Karpas-422 (cell line): ENCODE data around the gene THSD4. TPM values are rescaled to one million over a fixed set of nuclear protein-coding genes. Genes with fewer than 3 reads are reported as not detected.

Source experiments
- DNase-seq: peaks from one replicate; pipeline ENCODE4 v3.0.0-alpha.2; 2015
- H2AFZ ChIP-seq: fragments of 200-600 bp; sonication (generic); 2 replicates; pipeline ENCODE4 v1.6.1; 2014; ENCODE audit warnings: antibody characterized with exemption, low read length, mixed read lengths
- H3K27ac ChIP-seq: fragments of 200-600 bp; sonication (generic); 2 replicates; pipeline ENCODE4 v1.5.1; 2014; ENCODE audit warnings: mild to moderate bottlenecking, low read length, moderate library complexity
- H3K27me3 ChIP-seq: fragments of 200-600 bp; sonication (generic); 2 replicates; pipeline ENCODE4 v1.6.1; 2014; ENCODE audit warnings: low read length, mixed read lengths
- H3K36me3 ChIP-seq: fragments of 200-600 bp; sonication (generic); 2 replicates; pipeline ENCODE4 v1.6.1; 2014; ENCODE audit warnings: low read length, mixed read lengths; ENCODE audit not compliant: insufficient read depth
- H3K4me1 ChIP-seq: fragments of 200-600 bp; sonication (generic); 2 replicates; pipeline ENCODE4 v1.6.1; 2014; ENCODE audit warnings: mild to moderate bottlenecking, low read length, mixed read lengths
- H3K4me2 ChIP-seq: fragments of 200-600 bp; sonication (generic); 2 replicates; pipeline ENCODE4 v1.6.1; 2014; ENCODE audit warnings: low read length, low read depth, mild to moderate bottlenecking; ENCODE audit not compliant: poor library complexity, severe bottlenecking
- H3K4me3 ChIP-seq: fragments of 200-600 bp; sonication (generic); 2 replicates; pipeline ENCODE4 v1.5.1; 2014; ENCODE audit warnings: mild to moderate bottlenecking, antibody characterized with exemption, low read length, mixed read lengths
- H3K79me2 ChIP-seq: fragments of 200-600 bp; sonication (generic); 2 replicates; pipeline ENCODE4 v1.6.1; 2014; ENCODE audit warnings: mild to moderate bottlenecking, low read length, mixed read lengths
- H3K9ac ChIP-seq: fragments of 200-600 bp; sonication (generic); 2 replicates; pipeline ENCODE4 v1.6.0; 2014; ENCODE audit warnings: low read length
- H3K9me2 ChIP-seq: fragments of 200-600 bp; sonication (generic), shearing (Covaris generic); replicated peaks from 2 replicates; pipeline ENCODE4 v1.6.0; 2014; ENCODE audit warnings: mild to moderate bottlenecking, low read length, moderate library complexity; ENCODE audit not compliant: insufficient read depth
- H3K9me3 ChIP-seq: fragments of 300-700, 200-600 bp; sonication (generic); 2 replicates; pipeline ENCODE4 v1.6.1; 2014; ENCODE audit warnings: low read length, mixed read lengths
- H4K20me1 ChIP-seq: fragments of 200-600 bp; sonication (generic); 2 replicates; pipeline ENCODE4 v1.6.1; 2014; ENCODE audit warnings: mild to moderate bottlenecking, antibody characterized with exemption, low read length, low read depth; ENCODE audit not compliant: insufficient read depth
- total RNA-seq: library from RNA; depleted of rRNA; stranded (reverse); fragments of >200 nt; shearing (Covaris generic); gene quantifications from 2 replicates; pipeline ENCODE4 v1.2.3, GENCODE V29; 2014; ENCODE audit warnings: low replicate concordance

The THSD4 gene
- total RNA-seq, 1 experiment from 2014 or later = 0.11 TPM

- Histone ChIP-seq H3K4me3 (no peak overlapping the region), H3K27me3 (no peaks in the 10 kb centered on the region), H3K79me2 (no peaks in the 10 kb centered on the region), H3K9ac (no peak overlapping the region), H3K27ac (no peak overlapping the region), H3K4me1 (no peaks in the 10 kb centered on the region), H3K4me2 (no peak overlapping the region), H3K9me3 (no peaks in the 10 kb centered on the region), H4K20me1 (no peaks in the 10 kb centered on the region), H3K9me2 (no peaks in the 10 kb centered on the region), H2AFZ (no peak overlapping the region), H3K36me3 (no peaks in the 10 kb centered on the region)
- peak; percentile 21 for DNase-seq
Measured at GRCh38 chr15:71601038-71601834, 486.0 kb downstream of the THSD4 start.

- no peaks in the 10 kb centered on the region for H3K4me1 ChIP-seq
- H3K79me2 ChIP-seq = no peaks in the 10 kb centered on the region
- no peaks in the 10 kb centered on the region for H3K27me3 ChIP-seq
- H3K27ac ChIP-seq = no peak overlapping the region
- no peaks in the 10 kb centered on the region for H4K20me1 ChIP-seq
- H3K36me3 ChIP-seq = no peaks in the 10 kb centered on the region
- H3K4me2 ChIP-seq = no peak overlapping the region
- no peak for DNase-seq
- H3K4me3 ChIP-seq = no peak overlapping the region
- H2AFZ ChIP-seq = no peak overlapping the region
- no peak overlapping the region for H3K9ac ChIP-seq
- H3K9me2 ChIP-seq = no peaks in the 10 kb centered on the region
- no peaks in the 10 kb centered on the region for H3K9me3 ChIP-seq
Measured at GRCh38 chr15:71603379-71603778, 488.1 kb downstream of the THSD4 start.

DNA sequence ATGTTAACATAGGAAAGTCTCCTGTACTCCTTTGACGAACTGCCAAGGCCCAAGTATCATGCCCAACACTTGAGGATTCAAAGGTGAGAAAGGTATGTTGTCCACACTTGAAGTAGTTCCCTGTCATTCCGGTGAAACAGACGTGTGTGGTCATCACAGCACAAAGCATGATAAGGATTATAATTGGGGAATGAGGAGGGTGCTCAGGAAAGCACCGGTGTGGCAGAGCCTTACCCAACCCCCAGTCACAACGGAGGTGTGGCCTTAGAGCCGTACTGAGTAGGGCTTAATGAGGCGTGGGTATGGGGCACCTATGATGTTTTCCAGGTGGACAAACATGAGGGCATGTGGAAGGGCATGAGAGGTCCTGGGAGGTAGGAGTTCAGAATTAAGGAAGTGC is 492.1 kb downstream of the THSD4 start:
- H3K36me3 ChIP-seq = no peaks in the 10 kb centered on the region
- H3K4me1 ChIP-seq = no peaks in the 10 kb centered on the region
- no peak overlapping the region for H3K9ac ChIP-seq
- H3K9me3 ChIP-seq = no peaks in the 10 kb centered on the region
- no peaks in the 10 kb centered on the region for H4K20me1 ChIP-seq
- H3K4me2 ChIP-seq = no peak overlapping the region
- no peaks in the 10 kb centered on the region for H3K79me2 ChIP-seq
- peak; percentile 27 for DNase-seq
- no peak overlapping the region for H3K4me3 ChIP-seq
- no peak overlapping the region for H3K27ac ChIP-seq
- no peaks in the 10 kb centered on the region for H3K9me2 ChIP-seq
- peaks cover 2% of the 10 kb centered on the region; the same call in 1 of the 2 replicates for H3K27me3 ChIP-seq
- no peak overlapping the region for H2AFZ ChIP-seq

GRCh38 chr15:71610728-71611552 is 495.7 kb downstream of the THSD4 start:
- H3K9me3 ChIP-seq = no peaks in the 10 kb centered on the region
- H3K27ac ChIP-seq = no peak overlapping the region
- no peak overlapping the region for H3K9ac ChIP-seq
- no peaks in the 10 kb centered on the region for H3K79me2 ChIP-seq
- no peak overlapping the region for H3K4me2 ChIP-seq
- H4K20me1 ChIP-seq = no peaks in the 10 kb centered on the region
- no peak overlapping the region for H3K4me3 ChIP-seq
- H3K4me1 ChIP-seq = no peaks in the 10 kb centered on the region
- H3K36me3 ChIP-seq = no peaks in the 10 kb centered on the region
- peaks cover 2% of the 10 kb centered on the region; the same call in 1 of the 2 replicates for H3K27me3 ChIP-seq
- H2AFZ ChIP-seq = no peak overlapping the region
- DNase-seq = peak; percentile 28
- H3K9me2 ChIP-seq = no peaks in the 10 kb centered on the region

- Histone ChIP-seq H3K79me2 (no peaks in the 10 kb centered on the region), H3K4me1 (no peaks in the 10 kb centered on the region), H3K9me2 (no peaks in the 10 kb centered on the region), H3K36me3 (no peaks in the 10 kb centered on the region), H3K9ac (no peak overlapping the region), H3K27ac (no peak overlapping the region), H3K27me3 (peaks cover 2% of the 10 kb centered on the region; the same call in 1 of the 2 replicates), H2AFZ (no peak overlapping the region), H3K4me2 (no peak overlapping the region), H3K4me3 (no peak overlapping the region), H4K20me1 (no peaks in the 10 kb centered on the region), H3K9me3 (no peaks in the 10 kb centered on the region)
- DNase-seq = peak; percentile 38
Measured at GRCh38 chr15:71611553-71612396, 496.5 kb downstream of the THSD4 start.

DNA sequence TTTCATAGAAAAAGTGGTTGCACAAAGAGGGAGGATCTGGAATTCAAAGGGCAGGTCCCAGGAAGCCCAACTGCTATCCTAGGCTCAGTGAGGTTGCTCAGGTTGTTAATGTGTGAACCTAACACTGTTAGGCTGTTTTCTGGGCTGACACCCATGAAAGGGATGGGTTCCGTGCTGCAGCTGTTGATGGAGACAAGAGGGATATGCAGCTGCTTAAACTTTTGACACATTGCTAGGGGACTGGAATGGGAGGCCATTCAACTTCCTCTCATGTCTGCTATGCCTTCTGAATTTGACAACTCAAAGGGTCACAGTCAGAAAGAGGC is 497.1 kb downstream of the THSD4 start:
- Histone ChIP-seq H3K9ac (no peak overlapping the region), H2AFZ (no peak overlapping the region), H3K27me3 (peaks cover 2% of the 10 kb centered on the region; the same call in 1 of the 2 replicates), H3K27ac (no peak overlapping the region), H3K79me2 (no peaks in the 10 kb centered on the region), H3K9me3 (no peaks in the 10 kb centered on the region), H4K20me1 (no peaks in the 10 kb centered on the region), H3K36me3 (no peaks in the 10 kb centered on the region), H3K4me3 (no peak overlapping the region), H3K4me1 (no peaks in the 10 kb centered on the region), H3K9me2 (no peaks in the 10 kb centered on the region), H3K4me2 (no peak overlapping the region)
- DNase-seq = peak; percentile 16

GRCh38 chr15:71612869-71613268 is 497.6 kb downstream of the THSD4 start:
- Histone ChIP-seq H4K20me1 (no peaks in the 10 kb centered on the region), H3K36me3 (no peaks in the 10 kb centered on the region), H3K4me1 (no peaks in the 10 kb centered on the region), H3K27ac (no peak overlapping the region), H3K9me3 (no peaks in the 10 kb centered on the region), H3K9ac (no peak overlapping the region), H3K4me3 (no peak overlapping the region), H3K79me2 (no peaks in the 10 kb centered on the region), H2AFZ (no peak overlapping the region), H3K4me2 (no peak overlapping the region), H3K27me3 (peaks cover 2% of the 10 kb centered on the region; the same call in 1 of the 2 replicates), H3K9me2 (no peaks in the 10 kb centered on the region)
- DNase-seq = peak; percentile 23

DNA sequence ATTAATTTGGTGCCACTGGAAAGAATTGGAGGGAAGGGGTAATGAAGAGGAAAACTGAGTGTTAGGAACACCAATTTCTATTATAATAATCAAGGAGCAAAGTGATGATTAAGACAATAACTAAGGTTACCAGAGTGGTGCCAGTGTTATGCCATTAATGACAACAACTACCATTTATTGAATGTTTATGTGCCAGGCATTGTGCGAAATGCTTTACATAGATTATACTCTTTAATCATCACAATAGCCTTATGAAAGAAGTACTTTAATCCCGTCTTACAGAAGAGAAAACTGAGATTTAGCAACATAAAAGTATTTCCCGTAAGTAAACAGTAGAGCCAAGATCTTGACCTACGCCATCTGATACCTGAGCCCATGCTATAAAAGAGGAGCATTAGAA is 507.8 kb downstream of the THSD4 start:
- no peaks in the 10 kb centered on the region for H4K20me1 ChIP-seq
- no peaks in the 10 kb centered on the region for H3K9me3 ChIP-seq
- no peaks in the 10 kb centered on the region for H3K79me2 ChIP-seq

More for the DNA sequence above, 507.8 kb downstream of the THSD4 start:
- Histone ChIP-seq H3K27me3 (no peaks in the 10 kb centered on the region), H3K9ac (no peak overlapping the region), H3K9me2 (no peaks in the 10 kb centered on the region), H3K4me3 (no peak overlapping the region), H3K4me2 (no peak overlapping the region), H3K36me3 (no peaks in the 10 kb centered on the region), H2AFZ (no peak overlapping the region), H3K4me1 (no peaks in the 10 kb centered on the region), H3K27ac (no peak overlapping the region)
- no peak for DNase-seq
